Hepatocyte (in vitro differentiated cells): ENCODE results near the gene ZSCAN18.

Source experiments
- CTCF ChIP-seq: fragments of 200-600 bp; sonication (generic); IDR thresholded peaks from 2 replicates; pipeline ENCODE4 v1.5.1; 2016; ENCODE audit warnings: antibody characterized with exemption, mild to moderate bottlenecking; ENCODE audit not compliant: poor library complexity
- EZH2 ChIP-seq: fragments of 200-600 bp; sonication (generic); IDR thresholded peaks from 2 replicates; pipeline ENCODE4 v1.6.1; 2016; ENCODE audit warnings: antibody characterized with exemption, mild to moderate bottlenecking, borderline replicate concordance

GRCh38 chr19:58047672-58048071, 50.4 kb downstream of the ZSCAN18 start:
- TF ChIP-seq CTCF, result no peak
- TF ChIP-seq EZH2, result no peak
